Measurements from ENCODE around the gene MAN2A1.

GRCh38 chr5:109756543-109757185, 66.9 kb downstream of the MAN2A1 start:
- no peak for TF ChIP-seq CTCF (conservative IDR thresholded peaks at IDR 0.05; ENCODE audit: low read length)
- no peak for TF ChIP-seq EZH2phosphoT487 (IDR thresholded peaks at IDR 0.05; ENCODE audit: borderline replicate concordance, low read depth, low read length)
